SU-DHL-6 (cell line): ENCODE measurements around the gene ADGRD1.

Experiments used
- H2AFZ ChIP-seq: fragments of 200-600 bp; sonication (generic); 2 replicates; pipeline ENCODE4 v1.6.1; 2014; ENCODE audit warnings: low read depth, mild to moderate bottlenecking, moderate library complexity, mixed read lengths, antibody characterized with exemption, low read length; ENCODE audit not compliant: severe bottlenecking
- H3F3A ChIP-seq: fragments of 200-600 bp; shearing (Covaris generic); 2 replicates; pipeline ENCODE4 v1.6.0; 2016; ENCODE audit warnings: antibody characterized with exemption, mild to moderate bottlenecking; ENCODE audit not compliant: insufficient read depth
- H3K27ac ChIP-seq: fragments of 200-600 bp; sonication (generic); 2 replicates; pipeline ENCODE4 v1.5.1; 2016; ENCODE audit warnings: low read depth, mild to moderate bottlenecking, low read length, moderate library complexity, mixed read lengths
- H3K27me3 ChIP-seq: fragments of 200-600 bp; sonication (generic), shearing (Covaris generic); 2 replicates; pipeline ENCODE4 v1.6.0; 2014; ENCODE audit warnings: mild to moderate bottlenecking, low read length
- H3K36me3 ChIP-seq: fragments of 200-600 bp; sonication (generic); 2 replicates; pipeline ENCODE4 v1.6.1; 2014; ENCODE audit warnings: mild to moderate bottlenecking, low read length, mixed read lengths
- H3K4me2 ChIP-seq: fragments of 300-600, 200-600 bp; shearing (Covaris generic), sonication (generic); 2 replicates; pipeline ENCODE4 v1.6.0; 2014; ENCODE audit warnings: low read length, low read depth, mild to moderate bottlenecking; ENCODE audit not compliant: poor library complexity, severe bottlenecking
- H3K4me3 ChIP-seq: fragments of 200-600 bp; sonication (generic); 2 replicates; pipeline ENCODE4 v1.5.1; 2014; ENCODE audit warnings: antibody characterized with exemption, low read length, mild to moderate bottlenecking, mixed read lengths; ENCODE audit not compliant: insufficient read depth, poor library complexity, severe bottlenecking
- H3K79me2 ChIP-seq: fragments of 200-600 bp; sonication (generic); 2 replicates; pipeline ENCODE4 v1.6.1; 2014; ENCODE audit warnings: mild to moderate bottlenecking, low read length, moderate library complexity; ENCODE audit not compliant: insufficient read depth
- H3K9ac ChIP-seq: fragments of 200-600 bp; sonication (generic); 2 replicates; pipeline ENCODE4 v1.7.0; 2014; ENCODE audit warnings: mild to moderate bottlenecking, low read length
- H3K9me2 ChIP-seq: fragments of 200-600 bp; sonication (generic); replicated peaks from 2 replicates; pipeline ENCODE4 v1.6.1; 2014; ENCODE audit warnings: low read length; ENCODE audit not compliant: insufficient read depth
- H3K9me3 ChIP-seq: fragments of 200-600 bp; sonication (generic); 2 replicates; pipeline ENCODE4 v1.6.1; 2014; ENCODE audit warnings: low read length, mixed read lengths; ENCODE audit not compliant: insufficient read depth
- H4K20me1 ChIP-seq: fragments of 200-600 bp; sonication (generic); 2 replicates; pipeline ENCODE4 v1.6.1; 2014; ENCODE audit warnings: low read depth, mild to moderate bottlenecking, antibody characterized with exemption, low read length, moderate library complexity, mixed read lengths
- CTCF ChIP-seq: fragments of 200-600 bp; sonication (generic); IDR thresholded peaks from one replicate; pipeline ENCODE4 v1.5.1; 2017; ENCODE audit warnings: antibody characterized with exemption, mild to moderate bottlenecking, low read length, moderate library complexity; ENCODE audit not compliant: insufficient read depth, poor library complexity, severe bottlenecking
- EZH2phosphoT487 ChIP-seq: fragments of 200-600 bp; sonication (generic), shearing (Covaris generic); conservative IDR thresholded peaks from 2 replicates; pipeline ENCODE4 v1.6.1; 2018; ENCODE audit warnings: mild to moderate bottlenecking, antibody characterized with exemption, low read length, moderate library complexity, mixed read lengths

Gene ADGRD1

GRCh38 chr12:131012279-131013069 lies 58.8 kb downstream of the ADGRD1 start:
- no peaks in the 10 kb centered on the region for H3K79me2 ChIP-seq
- H3K4me2 ChIP-seq: no peak overlapping the region
- H2AFZ ChIP-seq: no peak overlapping the region
- TF ChIP-seq CTCF: no peak
- TF ChIP-seq EZH2phosphoT487: no peak
- H4K20me1 ChIP-seq: no peaks in the 10 kb centered on the region
- no peaks in the 10 kb centered on the region for H3F3A ChIP-seq
- no peak overlapping the region for H3K4me3 ChIP-seq
- H3K9me2 ChIP-seq: no peaks in the 10 kb centered on the region
- H3K27ac ChIP-seq: no peak overlapping the region
- no peak overlapping the region for H3K9ac ChIP-seq
- H3K36me3 ChIP-seq: no peaks in the 10 kb centered on the region
- H3K9me3 ChIP-seq: no peaks in the 10 kb centered on the region
- no peaks in the 10 kb centered on the region for H3K27me3 ChIP-seq

GRCh38 chr12:131013118-131013517 lies 59.4 kb downstream of the ADGRD1 start:
- H3K9me2 ChIP-seq: no peaks in the 10 kb centered on the region
- H3K9ac ChIP-seq: no peak overlapping the region
- no peaks in the 10 kb centered on the region for H3K9me3 ChIP-seq
- H4K20me1 ChIP-seq: no peaks in the 10 kb centered on the region
- H3K27me3 ChIP-seq: no peaks in the 10 kb centered on the region
- no peaks in the 10 kb centered on the region for H3K36me3 ChIP-seq
- TF ChIP-seq CTCF: no peak
- TF ChIP-seq EZH2phosphoT487: no peak
- no peaks in the 10 kb centered on the region for H3F3A ChIP-seq
- no peak overlapping the region for H2AFZ ChIP-seq
- no peak overlapping the region for H3K4me3 ChIP-seq
- no peak overlapping the region for H3K4me2 ChIP-seq
- no peak overlapping the region for H3K27ac ChIP-seq
- H3K79me2 ChIP-seq: no peaks in the 10 kb centered on the region

DNA sequence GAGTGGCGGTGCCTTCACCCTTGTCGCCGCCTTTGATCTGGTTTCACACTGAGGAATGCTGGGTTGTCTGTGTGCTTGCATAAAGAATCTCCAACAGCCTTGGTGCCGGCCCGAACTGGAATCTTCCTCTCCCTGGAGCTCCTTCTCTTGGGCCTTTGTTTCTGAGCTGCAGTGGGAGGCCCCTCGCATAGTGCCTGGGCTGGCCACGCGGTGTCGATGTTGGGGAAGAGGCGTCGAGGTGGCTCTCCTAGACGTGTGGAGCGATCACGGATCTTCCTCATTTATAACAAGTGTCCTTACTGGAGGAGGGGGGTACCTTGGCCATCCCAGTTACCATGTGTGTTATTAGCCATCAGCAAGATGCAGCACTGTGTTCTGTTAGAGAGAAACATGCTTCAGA lies 60.6 kb downstream of the ADGRD1 start:
- Histone ChIP-seq H4K20me1 (no peaks in the 10 kb centered on the region), H3K9me2 (no peaks in the 10 kb centered on the region), H3K27me3 (no peaks in the 10 kb centered on the region), H2AFZ (no peak overlapping the region), H3K9ac (no peak overlapping the region), H3K27ac (no peak overlapping the region), H3K79me2 (no peaks in the 10 kb centered on the region), H3K4me3 (no peak overlapping the region), H3F3A (no peaks in the 10 kb centered on the region), H3K4me2 (no peak overlapping the region), H3K9me3 (no peaks in the 10 kb centered on the region), H3K36me3 (no peaks in the 10 kb centered on the region)
- TF ChIP-seq CTCF: no peak
- TF ChIP-seq EZH2phosphoT487: no peak
